Testis (tissue), 3 donors: ENCODE data around the gene ZBTB21. TPM values are rescaled to one million over a fixed set of nuclear protein-coding genes. Genes with fewer than 3 reads are reported as not detected.

Source experiments
- DNase-seq: peaks from one replicate; pipeline ENCODE4 v3.0.0-alpha.2; 2019
- H3K27ac ChIP-seq, 2 donors: fragments of 200-600 bp; sonication (generic); one replicate each; pipeline ENCODE4 v1.5.1; 2019
- H3K27me3 ChIP-seq: fragments of 200-600 bp; sonication (generic); one replicate; pipeline ENCODE4 v1.5.1; 2019
- H3K36me3 ChIP-seq: fragments of 200-600 bp; sonication (generic); one replicate; pipeline ENCODE4 v1.5.1; 2017; ENCODE audit warnings: low read depth; ENCODE audit errors: missing control alignments
- H3K4me1 ChIP-seq: fragments of 200-600 bp; sonication (generic); one replicate; pipeline ENCODE4 v1.5.1; 2019
- H3K4me3 ChIP-seq, 2 donors: fragments of 200-600 bp; sonication (generic); one replicate each; pipeline ENCODE4 v1.5.1; 2017 to 2019
- H3K9me3 ChIP-seq: fragments of 200-600 bp; sonication (generic); one replicate; pipeline ENCODE4 v1.5.1; 2017
- CTCF ChIP-seq, 3 experiments: fragments of 450-650 bp in 2 of 3; fragments of 200-600 bp in 1 of 3; sonication (generic) in 1 of 3; IDR thresholded peaks; one replicate each; pipeline ENCODE4 v1.5.1; 2016 to 2019; ENCODE audit warnings: antibody characterized with exemption in 3 of 3, mild to moderate bottlenecking in 2 of 3, moderate library complexity in 1 of 3
- POLR2A ChIP-seq: fragments of 450-650 bp; IDR thresholded peaks from one replicate; pipeline ENCODE4 v1.6.1; 2017; ENCODE audit warnings: antibody characterized with exemption, mild to moderate bottlenecking, moderate library complexity
- WGBS, 2 donors: methylation state at CpG; one replicate each; pipeline ENCODE4 v1.1.5; 2018; 5-methylcytosine and 5-hydroxymethylcytosine counted together
- intact Hi-C: fragments of 100-400 bp; cut with DNase I; formaldehyde crosslinking; loops from one replicate; pipeline ENCODE4 v1.15.1; 2023; ENCODE audit warnings: low total_unique reads
- polyA plus RNA-seq: library from polyadenylated mRNA; stranded (reverse); fragments of 350-450 nt; fragmentation: Illumina TruSeq; extraction: RNeasy Lipid Tissue Mini Kit (QIAGEN cat#74804); gene quantifications from one replicate; pipeline ENCODE4 v1.2.3, GENCODE V29; 2014; ENCODE audit warnings: low read depth, low replicate concordance; ENCODE audit not compliant: insufficient read depth
- total RNA-seq, 2 donors: library from RNA; depleted of rRNA; stranded (reverse); fragments of >200 nt; gene quantifications; one replicate each; pipeline ENCODE4 v1.2.3, GENCODE V29; 2016

ZBTB21 gene
- total and polyA plus RNA-seq, 3 donors from 2014 or later, result 18.1 to 30.9 (median 26.3) TPM

- 64 to 75% methylated on average over 6 of the region's 6 CpGs for WGBS, 2 donors
- H3K9me3 ChIP-seq, result no peaks in the 10 kb centered on the region
- no peak for DNase-seq
- H3K4me3 ChIP-seq, result no peak overlapping the region
- TF ChIP-seq CTCF (IDR thresholded peaks at IDR 0.05) (no peak), POLR2A (no peak)
- no peak overlapping the region for H3K27ac ChIP-seq
- peaks cover 10% of the 10 kb centered on the region for H3K4me1 ChIP-seq
- no peaks in the 10 kb centered on the region for H3K27me3 ChIP-seq
- intact Hi-C loops, result no loop called here
- no peaks in the 10 kb centered on the region for H3K36me3 ChIP-seq
These were observed 2.7 kb downstream of the ZBTB21 start for GRCh38 chr21:42007356-42007940.

GRCh38 chr21:42006765-42007164 lies 3.4 kb downstream of the ZBTB21 start:
- no peak for DNase-seq
- Histone ChIP-seq H3K27me3 (no peaks in the 10 kb centered on the region), H3K36me3 (no peaks in the 10 kb centered on the region), H3K4me1 (peaks cover 10% of the 10 kb centered on the region), H3K4me3 (no peak overlapping the region), H3K9me3 (no peaks in the 10 kb centered on the region), H3K27ac (no peak overlapping the region)
- no peak for TF ChIP-seq POLR2A
- TF ChIP-seq CTCF (IDR thresholded peaks at IDR 0.05), result no peak
- 83 to 95% methylated on average over 1 of the region's 1 CpG for WGBS, 2 donors
- intact Hi-C loops, result no loop called here

GRCh38 chr21:42004406-42005199 lies 5.6 kb downstream of the ZBTB21 start:
- Histone ChIP-seq H3K4me3 (no peak overlapping the region), H3K4me1 (peaks cover 4% of the 10 kb centered on the region), H3K27me3 (no peaks in the 10 kb centered on the region), H3K9me3 (no peaks in the 10 kb centered on the region), H3K27ac (no peak overlapping the region), H3K36me3 (no peaks in the 10 kb centered on the region)
- intact Hi-C loops, result no loop called here
- no peak for DNase-seq
- 93 to 96% methylated on average over 5 of the region's 5 CpGs for WGBS, 2 donors
- TF ChIP-seq CTCF (IDR thresholded peaks at IDR 0.05), result no peak
- no peak for TF ChIP-seq POLR2A

GRCh38 chr21:42003051-42003461 lies 7.1 kb downstream of the ZBTB21 start:
- no peaks in the 10 kb centered on the region for H3K27me3 ChIP-seq
- no peak overlapping the region for H3K27ac ChIP-seq
- H3K4me1 ChIP-seq, result no peaks in the 10 kb centered on the region
- intact Hi-C loops, result no loop called here
- no peak for TF ChIP-seq POLR2A
- no peak for TF ChIP-seq CTCF (IDR thresholded peaks at IDR 0.05)
- 87 to 89% methylated on average over 4 of the region's 4 CpGs for WGBS, 2 donors
- DNase-seq, result no peak
- no peak overlapping the region for H3K4me3 ChIP-seq
- H3K9me3 ChIP-seq, result no peaks in the 10 kb centered on the region
- H3K36me3 ChIP-seq, result no peaks in the 10 kb centered on the region
